Duodenal mucosa (tissue), 2 donors: Measurements from ENCODE around the gene SETDB1.

Experiments
- H3K27ac ChIP-seq: one replicate; pipeline ENCODE4 v1.7.0; 2013; ENCODE audit warnings: low read depth, low read length
- H3K27me3 ChIP-seq, 2 donors: one replicate each; pipeline ENCODE4 v1.7.0; 2013; ENCODE audit warnings: low read length in 2 of 2, control low read depth in 1 of 2; ENCODE audit not compliant: insufficient read depth in 2 of 2, control insufficient read depth in 1 of 2
- H3K36me3 ChIP-seq, 2 donors: one replicate each; pipeline ENCODE4 v1.7.0; 2013; ENCODE audit warnings: low read length in 2 of 2, control low read depth in 1 of 2; ENCODE audit not compliant: insufficient read depth in 2 of 2, control insufficient read depth in 1 of 2
- H3K4me1 ChIP-seq, 2 donors: one replicate each; pipeline ENCODE4 v1.7.0; 2013; ENCODE audit warnings: low read length in 2 of 2, control low read depth in 1 of 2; ENCODE audit not compliant: insufficient read depth in 2 of 2, control insufficient read depth in 1 of 2
- H3K4me3 ChIP-seq, 2 donors: one replicate each; pipeline ENCODE4 v1.7.0; 2013; ENCODE audit warnings: low read length in 2 of 2, low read depth in 1 of 2
- H3K9ac ChIP-seq, 2 donors: one replicate each; pipeline ENCODE4 v1.7.0; 2013; ENCODE audit warnings: low read length in 2 of 2, low read depth in 1 of 2
- H3K9me3 ChIP-seq, 2 donors: one replicate each; pipeline ENCODE4 v1.7.0; 2013; ENCODE audit warnings: low read length in 2 of 2, control low read depth in 1 of 2; ENCODE audit not compliant: control insufficient read depth in 1 of 2

Gene SETDB1

DNA sequence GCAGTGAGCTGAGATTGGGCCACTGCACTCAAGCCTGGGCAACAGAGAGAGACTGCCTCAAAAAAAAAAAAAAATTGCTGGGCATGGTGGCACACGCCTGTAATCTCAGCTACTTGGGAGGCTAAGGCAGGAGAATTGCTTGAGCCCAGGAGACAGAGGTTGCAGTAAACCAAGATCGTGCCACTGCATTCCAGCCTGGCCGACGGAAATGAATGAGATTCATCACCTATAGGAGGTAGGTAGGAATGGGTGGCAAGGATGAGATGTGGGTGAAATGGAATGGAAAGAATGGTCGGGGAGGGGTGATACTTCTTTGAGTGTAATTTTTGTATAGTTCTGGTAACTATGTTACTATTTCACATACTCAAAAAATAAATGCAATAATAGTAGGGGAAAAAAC is 23.8 kb upstream of the SETDB1 start:
- Histone ChIP-seq H3K4me3 (no peak overlapping the region), H3K27ac (no peak overlapping the region), H3K4me1 (no peaks in the 10 kb centered on the region), H3K9ac (no peak overlapping the region), H3K36me3 (no peaks in the 10 kb centered on the region), H3K9me3 (no peaks in the 10 kb centered on the region), H3K27me3 (no peaks in the 10 kb centered on the region)

DNA sequence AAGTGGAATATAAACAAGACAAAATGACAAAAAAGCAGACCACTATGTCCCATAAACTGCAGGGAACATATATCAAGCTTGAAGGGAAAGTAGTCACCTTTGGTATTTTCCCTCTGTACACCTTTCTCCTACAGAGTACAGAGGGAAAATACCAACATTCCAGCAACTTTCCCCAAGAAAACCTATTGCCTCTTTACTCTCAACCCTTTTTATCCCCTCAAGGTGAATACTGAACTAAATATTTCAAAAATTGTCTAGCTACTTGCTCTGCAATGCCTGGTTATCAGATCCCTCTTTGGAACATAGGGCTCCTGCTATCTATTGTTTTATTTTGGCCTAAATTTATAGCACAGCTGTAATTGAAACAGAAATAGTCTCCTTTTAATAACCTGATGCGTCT is 23.4 kb upstream of the SETDB1 start:
- Histone ChIP-seq H3K27ac (no peak overlapping the region), H3K36me3 (no peaks in the 10 kb centered on the region), H3K4me1 (no peaks in the 10 kb centered on the region), H3K9ac (no peak overlapping the region), H3K4me3 (no peak overlapping the region), H3K27me3 (no peaks in the 10 kb centered on the region), H3K9me3 (no peaks in the 10 kb centered on the region)

DNA sequence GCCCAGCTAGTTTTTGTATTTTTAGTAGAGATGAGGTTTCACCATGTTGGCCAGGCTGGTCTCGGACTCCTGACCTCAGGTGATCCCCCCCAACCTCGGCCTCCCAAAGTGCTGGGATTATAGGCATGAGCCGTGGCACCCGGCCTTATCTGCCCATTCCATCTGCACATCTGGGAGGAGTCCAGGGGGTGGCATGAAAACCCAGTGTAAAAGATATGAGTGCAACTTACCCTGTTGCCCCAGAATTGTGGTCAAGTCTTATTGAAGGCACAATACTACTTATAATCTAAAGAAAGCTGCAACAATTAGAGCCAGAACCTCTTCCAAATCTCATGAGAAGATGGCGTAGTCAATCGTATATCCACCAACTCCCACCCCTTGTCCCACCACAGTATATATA is 20.9 kb upstream of the SETDB1 start:
- no peaks in the 10 kb centered on the region for H3K36me3 ChIP-seq
- H3K9ac ChIP-seq = no peak overlapping the region
- H3K9me3 ChIP-seq = no peaks in the 10 kb centered on the region
- no peak overlapping the region for H3K27ac ChIP-seq
- H3K4me3 ChIP-seq = no peak overlapping the region
- no peaks in the 10 kb centered on the region for H3K27me3 ChIP-seq
- no peaks in the 10 kb centered on the region for H3K4me1 ChIP-seq

DNA sequence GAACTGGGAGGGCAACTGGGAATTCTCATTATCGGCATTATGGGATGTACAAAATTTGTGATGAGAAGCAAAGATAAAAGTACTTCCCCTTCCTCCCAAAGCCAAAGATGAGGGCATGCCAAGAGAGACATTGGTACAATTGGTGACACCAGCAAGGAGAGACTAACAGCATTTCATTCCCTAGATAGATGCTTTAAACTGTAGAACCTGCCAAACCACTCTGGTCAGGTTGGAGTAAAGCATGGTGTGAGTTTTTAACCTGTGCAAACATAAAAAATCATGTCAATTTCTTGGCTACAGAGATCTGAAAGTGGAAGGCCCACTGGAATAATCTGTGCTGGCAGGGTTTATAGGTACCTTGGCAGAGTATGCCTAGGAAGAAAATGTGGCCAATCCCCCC is 19.8 kb upstream of the SETDB1 start:
- no peak overlapping the region for H3K4me3 ChIP-seq
- no peaks in the 10 kb centered on the region for H3K27me3 ChIP-seq
- no peak overlapping the region for H3K9ac ChIP-seq
- H3K9me3 ChIP-seq = no peaks in the 10 kb centered on the region
- H3K27ac ChIP-seq = no peak overlapping the region
- no peaks in the 10 kb centered on the region for H3K4me1 ChIP-seq
- no peaks in the 10 kb centered on the region for H3K36me3 ChIP-seq

DNA sequence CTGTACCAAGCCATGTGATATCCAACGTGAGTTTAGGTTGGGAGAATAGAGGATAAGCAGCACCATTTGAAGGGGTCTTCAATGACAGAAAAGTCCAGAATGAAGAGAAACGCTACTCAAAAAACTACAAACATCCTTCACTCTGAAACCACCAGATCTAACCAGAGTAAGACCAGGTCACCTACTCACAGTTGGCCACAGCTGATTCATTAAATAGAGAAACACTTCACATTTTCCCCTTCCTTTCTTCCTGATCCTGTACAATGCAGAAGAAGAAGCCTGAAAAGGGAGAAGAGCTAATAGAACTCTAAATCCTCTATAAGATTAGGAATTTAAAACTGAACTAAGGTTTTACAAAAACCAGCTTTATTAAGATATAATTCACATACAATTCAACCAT is 19.4 kb upstream of the SETDB1 start:
- H3K4me3 ChIP-seq = no peak overlapping the region
- no peaks in the 10 kb centered on the region for H3K9me3 ChIP-seq
- no peak overlapping the region for H3K27ac ChIP-seq
- H3K9ac ChIP-seq = no peak overlapping the region
- no peaks in the 10 kb centered on the region for H3K27me3 ChIP-seq
- no peaks in the 10 kb centered on the region for H3K36me3 ChIP-seq
- H3K4me1 ChIP-seq = no peaks in the 10 kb centered on the region

DNA sequence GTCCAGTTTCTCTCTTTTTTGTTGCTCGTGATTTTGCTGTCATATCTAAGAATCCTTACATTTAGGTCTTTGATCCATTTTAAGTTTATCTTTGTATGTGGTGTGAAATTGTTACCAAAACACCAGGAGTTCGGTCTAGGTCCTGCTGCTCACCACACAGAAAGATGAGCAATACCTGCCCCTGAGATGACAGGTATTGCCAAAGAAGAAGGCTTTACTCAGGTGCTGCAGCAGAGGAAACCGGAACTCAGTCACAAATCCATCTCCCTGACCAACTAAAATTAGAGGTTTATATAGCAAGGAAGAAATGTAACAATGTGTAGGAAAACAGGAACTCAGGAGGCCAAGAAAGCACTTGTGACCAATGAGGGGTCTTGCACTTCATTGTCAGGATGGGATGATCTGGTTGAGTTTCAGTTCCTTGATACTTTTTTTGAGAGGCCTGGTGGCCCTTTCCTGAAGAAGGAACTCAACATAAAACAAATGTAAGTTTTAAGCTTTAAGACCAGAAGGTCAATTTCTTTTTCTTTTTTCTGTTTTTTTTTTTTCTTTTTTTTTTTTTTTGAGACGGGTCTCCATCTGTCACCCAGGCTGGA is 16.5 kb upstream of the SETDB1 start:
- no peaks in the 10 kb centered on the region for H3K4me1 ChIP-seq
- no peaks in the 10 kb centered on the region for H3K9me3 ChIP-seq
- H3K4me3 ChIP-seq = no peak overlapping the region
- no peak overlapping the region for H3K9ac ChIP-seq
- no peaks in the 10 kb centered on the region for H3K27me3 ChIP-seq
- no peaks in the 10 kb centered on the region for H3K36me3 ChIP-seq
- H3K27ac ChIP-seq = no peak overlapping the region

DNA sequence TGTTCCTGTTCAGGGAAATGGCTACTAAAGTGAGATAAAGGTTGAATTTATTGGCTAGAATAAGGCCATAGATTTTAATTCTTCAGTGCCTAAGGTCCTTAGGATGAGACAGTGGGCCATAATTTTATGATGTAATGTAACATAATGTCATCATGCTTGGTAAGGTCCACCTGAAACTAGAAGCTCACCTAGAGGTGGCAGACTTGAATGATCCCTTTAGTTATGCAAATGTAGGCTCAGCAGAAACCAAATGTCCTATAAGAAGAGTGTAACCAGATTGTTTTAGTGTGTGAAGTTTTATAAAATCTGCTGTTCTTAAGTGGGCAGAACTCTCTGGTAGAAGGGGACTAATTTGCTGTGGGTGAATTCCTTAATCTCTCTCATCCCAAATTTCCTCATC is 13.5 kb upstream of the SETDB1 start:
- H3K27ac ChIP-seq = no peak overlapping the region

DNA sequence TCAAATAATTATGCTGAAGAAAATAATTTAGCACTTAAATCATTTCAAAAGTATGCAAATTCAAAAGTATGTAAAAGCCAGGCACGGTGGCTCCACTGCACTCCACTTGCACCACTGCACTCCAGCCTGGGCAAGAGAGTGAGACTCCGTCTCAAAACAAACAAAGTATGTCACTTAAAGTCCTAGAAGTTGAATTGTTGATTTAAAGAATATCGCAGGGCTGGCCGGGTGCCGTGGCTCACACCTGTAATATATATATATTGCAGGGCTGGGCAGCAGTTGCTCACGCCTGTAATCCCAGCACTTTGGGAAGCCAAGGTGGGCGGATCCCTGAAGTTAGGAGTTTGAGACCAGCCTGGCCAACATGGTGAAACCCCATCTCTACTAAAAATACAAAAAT is 8.8 kb upstream of the SETDB1 start:
- Histone ChIP-seq H3K9ac (no peak overlapping the region), H3K4me1 (peaks cover 0 to 2% of the 10 kb centered on the region in 2 donors), H3K27me3 (no peaks in the 10 kb centered on the region), H3K9me3 (no peaks in the 10 kb centered on the region), H3K4me3 (no peak overlapping the region), H3K27ac (no peak overlapping the region), H3K36me3 (no peaks in the 10 kb centered on the region)

More for the DNA sequence above, 13.5 kb upstream of the SETDB1 start:
- H3K4me1 ChIP-seq = no peaks in the 10 kb centered on the region
- H3K27me3 ChIP-seq = no peaks in the 10 kb centered on the region
- no peak overlapping the region for H3K9ac ChIP-seq
- no peaks in the 10 kb centered on the region for H3K36me3 ChIP-seq
- H3K9me3 ChIP-seq = no peaks in the 10 kb centered on the region
- no peak overlapping the region for H3K4me3 ChIP-seq

DNA sequence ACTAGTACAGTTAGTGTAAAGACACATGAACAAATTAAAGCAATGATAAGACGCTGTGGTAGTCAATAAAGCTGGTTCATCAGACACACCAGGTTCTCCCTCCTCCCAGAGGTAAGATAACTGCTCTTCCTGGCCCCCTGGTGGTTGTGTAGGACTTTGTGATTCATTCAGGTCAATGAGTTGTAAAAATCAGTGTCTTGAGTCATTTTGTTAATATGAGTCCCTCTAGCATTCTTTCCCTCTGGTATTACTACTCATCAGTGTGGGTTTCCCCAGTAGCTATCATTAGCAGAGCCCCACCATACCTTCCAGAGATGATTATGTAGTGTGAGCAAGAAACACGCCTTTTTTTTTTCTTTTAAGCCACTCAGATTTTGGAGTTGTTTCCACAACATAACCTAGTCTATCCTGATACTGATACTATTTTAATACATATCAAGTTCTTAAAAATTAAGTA is 3.6 kb upstream of the SETDB1 start:
- no peak overlapping the region for H3K9ac ChIP-seq
- peaks cover under 1% of the 10 kb centered on the region in 2 donors for H3K36me3 ChIP-seq
- H3K27ac ChIP-seq = no peak overlapping the region
- peaks cover 8 to 11% of the 10 kb centered on the region in 2 donors for H3K4me1 ChIP-seq
- H3K27me3 ChIP-seq = no peaks in the 10 kb centered on the region
- H3K4me3 ChIP-seq = no peak overlapping the region
- no peaks in the 10 kb centered on the region for H3K9me3 ChIP-seq

DNA sequence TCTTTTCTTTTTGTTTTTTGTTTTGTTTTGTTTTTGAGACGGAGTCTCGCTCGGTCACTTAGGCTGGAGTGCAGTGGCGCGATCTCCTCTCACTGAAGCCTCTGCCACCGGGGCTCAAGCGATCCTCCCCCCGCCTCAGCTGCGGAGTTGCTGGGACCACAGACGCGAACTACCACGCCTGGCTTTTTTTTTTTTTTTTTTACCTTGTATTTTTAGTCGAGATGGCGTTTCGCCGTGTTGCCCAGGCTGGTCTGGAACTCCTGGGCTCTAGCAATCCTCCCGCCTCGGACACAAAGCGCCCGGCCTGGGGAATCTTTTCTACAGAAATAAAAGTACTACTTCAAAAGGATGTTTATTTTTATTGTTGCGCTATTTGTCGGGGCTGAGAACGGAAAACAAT is 1.1 kb upstream of the SETDB1 start:
- Histone ChIP-seq H3K27ac (no peak overlapping the region), H3K4me3 (peak overlapping the region; percentile 29 to 81), H3K36me3 (peaks cover 10 to 18% of the 10 kb centered on the region in 2 donors), H3K4me1 (peaks cover 8 to 11% of the 10 kb centered on the region in 2 donors), H3K27me3 (no peaks in the 10 kb centered on the region), H3K9me3 (no peaks in the 10 kb centered on the region), H3K9ac (no peak overlapping the region)

DNA sequence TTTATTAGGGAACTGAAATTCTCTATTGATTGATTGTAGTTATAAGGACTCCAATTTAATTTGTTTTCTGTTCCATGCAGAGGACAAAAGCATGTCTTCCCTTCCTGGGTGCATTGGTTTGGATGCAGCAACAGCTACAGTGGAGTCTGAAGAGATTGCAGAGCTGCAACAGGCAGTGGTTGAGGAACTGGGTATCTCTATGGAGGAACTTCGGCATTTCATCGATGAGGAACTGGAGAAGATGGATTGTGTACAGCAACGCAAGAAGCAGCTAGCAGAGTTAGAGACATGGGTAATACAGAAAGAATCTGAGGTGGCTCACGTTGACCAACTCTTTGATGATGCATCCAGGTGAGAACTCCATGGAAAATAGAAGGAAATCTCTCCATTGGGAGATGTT is 1.5 kb downstream of the SETDB1 start:
- Histone ChIP-seq H3K4me1 (peaks cover 7 to 8% of the 10 kb centered on the region in 2 donors), H3K36me3 (peaks cover 16 to 36% of the 10 kb centered on the region in 2 donors)

More for the DNA sequence above, 1.5 kb downstream of the SETDB1 start:
- peaks cover 3 to 6% of the 10 kb centered on the region in 2 donors for H3K9me3 ChIP-seq
- H3K27me3 ChIP-seq = no peaks in the 10 kb centered on the region
- H3K27ac ChIP-seq = no peak overlapping the region
- H3K9ac ChIP-seq = no peak overlapping the region
- no peak overlapping the region for H3K4me3 ChIP-seq
